Measurements from ENCODE around the gene MYH7B.
A peak's percentile ranks its signal among the peaks of the same experiment; 100 is the strongest.

The MYH7B gene

GRCh38 chr20:34945315-34946077 is 10.2 kb upstream of the MYH7B start:
- no peak for DNase-seq

GRCh38 chr20:34946661-34947060 is 9.0 kb upstream of the MYH7B start:
- peak; percentile 90 for DNase-seq

- DNase-seq: no peak
Observed at GRCh38 chr20:34947336-34947735, 8.3 kb upstream of the MYH7B start.

GRCh38 chr20:34948030-34948429 is 7.6 kb upstream of the MYH7B start:
- DNase-seq: peak; percentile 67

GRCh38 chr20:34949120-34949519 is 6.5 kb upstream of the MYH7B start:
- no peak for DNase-seq

- DNase-seq: peak; percentile 61
Observed at GRCh38 chr20:34951252-34951651, 4.4 kb upstream of the MYH7B start.

GRCh38 chr20:34951652-34952051 is 4.0 kb upstream of the MYH7B start:
- no peak for DNase-seq

GRCh38 chr20:34952671-34953070 is 3.0 kb upstream of the MYH7B start:
- peak; percentile 94 for DNase-seq

GRCh38 chr20:34953960-34954359 is 1.7 kb upstream of the MYH7B start:
- no peak for DNase-seq

GRCh38 chr20:34954904-34955230 is 801 bp upstream of the MYH7B start:
- DNase-seq: no peak

- no peak for DNase-seq
Observed at GRCh38 chr20:34956041-34956458, 382 bp downstream of the MYH7B start.

GRCh38 chr20:34956751-34957472 is 1.2 kb downstream of the MYH7B start:
- no peak for DNase-seq

- no peak for DNase-seq
Observed at GRCh38 chr20:34964486-34964885, 8.8 kb downstream of the MYH7B start.

- no peak for DNase-seq
Observed at GRCh38 chr20:34965051-34965450, 9.4 kb downstream of the MYH7B start.

GRCh38 chr20:34967421-34967820 is 11.8 kb downstream of the MYH7B start:
- DNase-seq: no peak

- no peak for DNase-seq
Observed at GRCh38 chr20:34968042-34968775, 12.5 kb downstream of the MYH7B start.

- no peak for DNase-seq
Observed at GRCh38 chr20:34970193-34970840, 14.6 kb downstream of the MYH7B start.

GRCh38 chr20:34970846-34971560 is 15.3 kb downstream of the MYH7B start:
- no peak for DNase-seq

- DNase-seq: no peak
Observed at GRCh38 chr20:34971561-34972235, 16.0 kb downstream of the MYH7B start.

- no peak for DNase-seq
Observed at GRCh38 chr20:34974246-34974645, 18.6 kb downstream of the MYH7B start.

GRCh38 chr20:34976286-34976685 is 20.6 kb downstream of the MYH7B start:
- no peak for DNase-seq

Data from kidney glomerular epithelial cell (primary cell).